Measurements from ENCODE around the gene NSD2. TPM values are rescaled to one million over a fixed set of nuclear protein-coding genes. Genes with fewer than 3 reads are reported as not detected.

Gene NSD2
- total and polyA plus RNA-seq, 2 experiments from 2014 or later = 25.7 to 30.8 TPM

- H3K27me3 ChIP-seq = no peaks in the 10 kb centered on the region
- no peaks in the 10 kb centered on the region for H4K20me1 ChIP-seq (ENCODE audit: insufficient read depth, poor library complexity, severe bottlenecking)
- H3K9me3 ChIP-seq (ENCODE audit: low read depth) = no peaks in the 10 kb centered on the region
- H2AFZ ChIP-seq = no peak overlapping the region
- no peaks in the 10 kb centered on the region for H3K9me2 ChIP-seq (replicated peaks; ENCODE audit: insufficient read depth)
- no peaks in the 10 kb centered on the region for H3K36me3 ChIP-seq (replicated peaks; ENCODE audit: insufficient read depth, low read depth)
- no peaks in the 10 kb centered on the region for H3K4me1 ChIP-seq (ENCODE audit: insufficient read depth)
- no peak overlapping the region for H3K27ac ChIP-seq
- 91% methylated on average over 19 of the region's 19 CpGs for WGBS (ENCODE audit: low lambda C conversion rate, missing lambda C conversion rate)
- TF ChIP-seq EZH2 (IDR thresholded peaks at IDR 0.05; ENCODE audit: borderline replicate concordance) = no peak
- no peak for TF ChIP-seq CTCF (IDR thresholded peaks at IDR 0.05; ENCODE audit: poor library complexity)
- no peak for TF ChIP-seq EZH2phosphoT487 (IDR thresholded peaks at IDR 0.05; ENCODE audit: low read depth, severe bottlenecking, unreplicated experiment)
- no peak overlapping the region for H3K4me3 ChIP-seq
- H3K79me2 ChIP-seq = no peaks in the 10 kb centered on the region
- H3K4me2 ChIP-seq = no peak overlapping the region
- no peak for DNase-seq (ENCODE audit: low spot score)
Measured at GRCh38 chr4:1825326-1825725, 45.9 kb upstream of the NSD2 start.

GRCh38 chr4:1826531-1827350 is 44.5 kb upstream of the NSD2 start:
- no peak overlapping the region for H3K4me3 ChIP-seq
- no peak for TF ChIP-seq EZH2 (IDR thresholded peaks at IDR 0.05; ENCODE audit: borderline replicate concordance)
- TF ChIP-seq EZH2phosphoT487 (IDR thresholded peaks at IDR 0.05; ENCODE audit: low read depth, severe bottlenecking, unreplicated experiment) = no peak
- TF ChIP-seq CTCF (IDR thresholded peaks at IDR 0.05; ENCODE audit: poor library complexity) = no peak
- H3K27me3 ChIP-seq = no peaks in the 10 kb centered on the region
- no peak overlapping the region for H2AFZ ChIP-seq
- no peak overlapping the region for H3K4me2 ChIP-seq
- H3K4me1 ChIP-seq (ENCODE audit: insufficient read depth) = no peaks in the 10 kb centered on the region
- no peaks in the 10 kb centered on the region for H3K9me3 ChIP-seq (ENCODE audit: low read depth)
- no peaks in the 10 kb centered on the region for H3K79me2 ChIP-seq
- H3K27ac ChIP-seq = no peak overlapping the region
- no peaks in the 10 kb centered on the region for H3K36me3 ChIP-seq (replicated peaks; ENCODE audit: insufficient read depth, low read depth)
- H3K9me2 ChIP-seq (replicated peaks; ENCODE audit: insufficient read depth) = no peaks in the 10 kb centered on the region
- no peak for DNase-seq (ENCODE audit: low spot score)
- WGBS (ENCODE audit: low lambda C conversion rate, missing lambda C conversion rate) = 95% methylated on average over 30 of the region's 30 CpGs
- H4K20me1 ChIP-seq (ENCODE audit: insufficient read depth, poor library complexity, severe bottlenecking) = no peaks in the 10 kb centered on the region

GRCh38 chr4:1830234-1830633 is 41.0 kb upstream of the NSD2 start:
- WGBS (ENCODE audit: low lambda C conversion rate, missing lambda C conversion rate) = 94% methylated on average over 3 of the region's 3 CpGs
- Histone ChIP-seq H3K9me2 (replicated peaks; ENCODE audit: insufficient read depth) (no peaks in the 10 kb centered on the region), H3K4me3 (no peak overlapping the region), H3K27me3 (no peaks in the 10 kb centered on the region), H3K27ac (no peak overlapping the region), H3K79me2 (no peaks in the 10 kb centered on the region), H3K4me2 (no peak overlapping the region), H3K36me3 (replicated peaks; ENCODE audit: insufficient read depth, low read depth) (no peaks in the 10 kb centered on the region), H4K20me1 (ENCODE audit: insufficient read depth, poor library complexity, severe bottlenecking) (no peaks in the 10 kb centered on the region), H3K4me1 (ENCODE audit: insufficient read depth) (no peaks in the 10 kb centered on the region), H3K9me3 (ENCODE audit: low read depth) (no peaks in the 10 kb centered on the region), H2AFZ (no peak overlapping the region)
- TF ChIP-seq EZH2phosphoT487 (IDR thresholded peaks at IDR 0.05; ENCODE audit: low read depth, severe bottlenecking, unreplicated experiment) (no peak), EZH2 (IDR thresholded peaks at IDR 0.05; ENCODE audit: borderline replicate concordance) (no peak), CTCF (IDR thresholded peaks at IDR 0.05; ENCODE audit: poor library complexity) (no peak)
- DNase-seq (ENCODE audit: low spot score) = no peak
